Measurements from ENCODE around the gene DRC7. TPM values are rescaled to one million over a fixed set of nuclear protein-coding genes. Genes with fewer than 3 reads are reported as not detected.

The DRC7 gene
- total RNA-seq, 1 donor from 2014 or later = not detected

DNA sequence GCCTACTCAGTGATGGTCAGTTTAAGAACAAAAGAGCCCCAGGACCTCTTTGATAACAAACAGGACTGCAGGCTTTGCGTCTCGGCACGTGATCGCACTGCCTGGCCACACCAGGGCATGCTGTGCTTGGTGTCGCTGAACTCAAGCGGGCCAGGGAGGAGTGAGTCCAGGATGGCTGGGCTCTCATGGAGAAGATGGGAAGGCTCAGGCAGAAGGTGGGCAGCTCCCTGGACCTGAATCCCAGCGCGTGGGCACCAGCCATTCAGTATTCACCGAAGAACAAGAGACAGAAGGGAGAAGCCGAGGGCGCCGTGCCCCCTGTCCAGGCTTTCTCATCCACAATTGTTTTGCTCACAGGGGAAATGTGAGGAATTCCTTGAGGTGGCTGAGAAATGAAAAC, 52.9 kb downstream of the DRC7 start:
- no peak for FAIRE-seq
- Histone ChIP-seq H3K4me3 (ENCODE audit: low read depth, low read length) (no peak overlapping the region), H3K27me3 (ENCODE audit: control insufficient read depth, insufficient read depth, low read length) (no peaks in the 10 kb centered on the region), H3K36me3 (ENCODE audit: control insufficient read depth, insufficient read depth, low read length) (peaks cover 13% of the 10 kb centered on the region)
- TF ChIP-seq, protein P1, sequence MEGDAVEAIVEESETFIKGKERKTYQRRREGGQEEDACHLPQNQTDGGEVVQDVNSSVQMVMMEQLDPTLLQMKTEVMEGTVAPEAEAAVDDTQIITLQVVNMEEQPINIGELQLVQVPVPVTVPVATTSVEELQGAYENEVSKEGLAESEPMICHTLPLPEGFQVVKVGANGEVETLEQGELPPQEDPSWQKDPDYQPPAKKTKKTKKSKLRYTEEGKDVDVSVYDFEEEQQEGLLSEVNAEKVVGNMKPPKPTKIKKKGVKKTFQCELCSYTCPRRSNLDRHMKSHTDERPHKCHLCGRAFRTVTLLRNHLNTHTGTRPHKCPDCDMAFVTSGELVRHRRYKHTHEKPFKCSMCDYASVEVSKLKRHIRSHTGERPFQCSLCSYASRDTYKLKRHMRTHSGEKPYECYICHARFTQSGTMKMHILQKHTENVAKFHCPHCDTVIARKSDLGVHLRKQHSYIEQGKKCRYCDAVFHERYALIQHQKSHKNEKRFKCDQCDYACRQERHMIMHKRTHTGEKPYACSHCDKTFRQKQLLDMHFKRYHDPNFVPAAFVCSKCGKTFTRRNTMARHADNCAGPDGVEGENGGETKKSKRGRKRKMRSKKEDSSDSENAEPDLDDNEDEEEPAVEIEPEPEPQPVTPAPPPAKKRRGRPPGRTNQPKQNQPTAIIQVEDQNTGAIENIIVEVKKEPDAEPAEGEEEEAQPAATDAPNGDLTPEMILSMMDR (IDR thresholded peaks at IDR 0.05; ENCODE audit: insufficient read depth, low read length, severe bottlenecking) = no peak
- no peak for DNase-seq (ENCODE audit: low read depth)

DNA sequence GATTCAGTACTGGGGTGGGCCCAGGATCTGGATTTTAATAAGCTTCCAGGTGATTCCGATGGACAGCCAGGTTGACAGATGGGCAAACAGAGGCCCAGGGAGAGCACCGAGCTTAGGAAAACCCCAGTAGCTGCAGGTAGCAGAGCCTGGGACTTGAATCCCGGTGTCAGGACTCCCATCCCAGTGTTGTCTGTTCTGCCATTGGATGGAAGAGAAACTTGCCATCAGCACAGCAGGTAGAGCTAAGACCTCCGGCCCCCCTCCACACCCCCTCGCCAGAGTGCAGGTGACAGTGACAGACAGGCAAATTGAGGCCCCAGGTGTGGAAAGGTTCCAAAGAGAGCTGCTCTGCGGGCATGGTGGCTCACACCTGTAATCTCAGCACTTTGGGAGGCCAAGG, 53.4 kb downstream of the DRC7 start:
- TF ChIP-seq, protein P1 (IDR thresholded peaks at IDR 0.05; ENCODE audit: insufficient read depth, low read length, severe bottlenecking) = no peak
- DNase-seq (ENCODE audit: low read depth) (no peak), FAIRE-seq (peak; percentile 62)
- no peaks in the 10 kb centered on the region for H3K27me3 ChIP-seq (ENCODE audit: control insufficient read depth, insufficient read depth, low read length)
- H3K36me3 ChIP-seq (ENCODE audit: control insufficient read depth, insufficient read depth, low read length) = peaks cover 12% of the 10 kb centered on the region
- H3K4me3 ChIP-seq (ENCODE audit: low read depth, low read length) = no peak overlapping the region

DNA sequence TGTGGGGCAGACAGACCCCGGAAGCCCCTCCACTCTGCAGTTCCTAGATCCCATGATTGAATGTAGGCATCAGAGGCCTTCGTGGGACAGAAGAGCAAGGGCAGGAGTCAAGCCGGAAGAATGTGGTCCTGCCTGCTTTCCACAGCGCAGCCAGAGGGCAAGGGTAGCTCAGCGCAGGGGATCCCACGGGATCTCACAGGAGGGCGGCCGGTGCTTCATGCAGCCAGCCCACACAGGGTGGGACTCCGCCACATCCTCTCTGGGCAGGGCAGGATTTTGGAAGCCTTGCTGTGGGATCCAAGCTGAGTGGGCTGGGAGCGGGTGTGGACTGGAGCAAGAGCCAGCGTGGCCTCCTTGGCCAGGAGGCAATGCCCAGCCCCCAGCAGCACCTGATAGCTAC, 54.0 kb downstream of the DRC7 start:
- Histone ChIP-seq H3K27me3 (ENCODE audit: control insufficient read depth, insufficient read depth, low read length) (no peaks in the 10 kb centered on the region), H3K4me3 (ENCODE audit: low read depth, low read length) (no peak overlapping the region), H3K36me3 (ENCODE audit: control insufficient read depth, insufficient read depth, low read length) (peaks cover 11% of the 10 kb centered on the region)
- no peak for DNase-seq (ENCODE audit: low read depth)
- TF ChIP-seq, protein P1 (IDR thresholded peaks at IDR 0.05; ENCODE audit: insufficient read depth, low read length, severe bottlenecking) = no peak
- no peak for FAIRE-seq

DNA sequence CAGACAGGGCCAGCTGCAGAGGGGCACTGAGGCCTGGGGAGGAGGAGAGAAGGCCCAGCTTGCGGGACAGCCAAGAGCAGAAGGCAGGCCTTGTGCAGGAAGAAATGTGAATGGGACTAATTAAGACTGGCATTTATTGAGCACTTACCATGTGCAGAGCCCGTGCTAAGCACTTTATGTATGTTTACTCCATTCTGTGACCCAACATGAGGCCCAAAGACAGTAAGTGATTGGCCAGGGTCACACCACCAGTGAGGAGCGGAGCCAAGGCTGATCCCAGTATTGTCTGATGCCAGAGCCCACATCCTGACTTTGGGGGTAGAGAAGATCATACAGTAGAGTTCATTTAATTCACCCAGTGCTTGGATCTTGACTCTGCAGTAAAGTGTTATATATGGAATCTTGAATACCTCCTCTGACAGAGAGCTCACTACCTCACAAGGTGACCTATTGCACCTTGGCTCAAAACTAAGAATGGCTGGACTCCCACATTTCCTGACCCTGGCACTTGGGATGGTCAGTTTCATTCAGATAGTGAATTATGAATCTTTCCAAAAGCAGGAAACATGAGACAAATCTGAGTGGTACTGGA, 54.6 kb downstream of the DRC7 start:
- FAIRE-seq (no peak), DNase-seq (ENCODE audit: low read depth) (no peak)
- Histone ChIP-seq H3K4me3 (ENCODE audit: low read depth, low read length) (no peak overlapping the region), H3K27me3 (ENCODE audit: control insufficient read depth, insufficient read depth, low read length) (no peaks in the 10 kb centered on the region), H3K36me3 (ENCODE audit: control insufficient read depth, insufficient read depth, low read length) (peaks cover 9% of the 10 kb centered on the region)
- TF ChIP-seq, protein P1 (IDR thresholded peaks at IDR 0.05; ENCODE audit: insufficient read depth, low read length, severe bottlenecking) = no peak

DNA sequence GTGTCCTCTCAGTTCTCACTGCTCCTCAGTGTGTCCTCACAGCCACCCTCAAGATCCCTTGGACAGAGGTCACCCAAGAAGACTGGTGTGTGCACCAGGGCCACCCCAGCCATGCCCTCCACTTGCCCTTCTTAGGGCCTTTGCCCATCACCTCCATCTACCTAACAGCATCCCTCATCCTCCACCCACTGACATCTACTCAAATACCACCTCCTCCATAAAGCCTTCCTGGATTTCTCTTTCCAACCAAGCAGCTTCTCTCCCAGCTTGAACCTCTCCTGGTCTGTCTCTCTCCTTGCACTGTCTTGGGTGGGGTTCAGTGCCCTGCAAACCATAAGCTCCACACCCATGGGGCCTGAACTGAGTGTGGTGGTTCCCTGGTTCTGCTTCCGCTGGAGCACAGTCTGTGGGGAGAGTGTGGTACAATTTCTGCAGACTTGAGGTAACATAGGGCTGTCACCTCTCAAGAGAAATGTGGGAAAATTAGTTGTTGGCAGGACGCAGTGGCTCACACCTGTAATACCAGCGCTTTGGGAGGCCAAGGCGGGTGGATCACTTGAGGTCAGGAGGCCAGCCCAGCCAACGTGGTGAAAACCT, 55.3 kb downstream of the DRC7 start:
- FAIRE-seq (no peak), DNase-seq (ENCODE audit: low read depth) (no peak)
- H3K36me3 ChIP-seq (ENCODE audit: control insufficient read depth, insufficient read depth, low read length) = peaks cover 4% of the 10 kb centered on the region
- TF ChIP-seq, protein P1 (IDR thresholded peaks at IDR 0.05; ENCODE audit: insufficient read depth, low read length, severe bottlenecking) = no peak
- no peaks in the 10 kb centered on the region for H3K27me3 ChIP-seq (ENCODE audit: control insufficient read depth, insufficient read depth, low read length)
- no peak overlapping the region for H3K4me3 ChIP-seq (ENCODE audit: low read depth, low read length)

Data from bronchial epithelial cell (primary cell).